Left forelimb (tissue), 1 donor: ENCODE results near the gene ZNF839.
A peak's percentile ranks its signal among the peaks of the same experiment; 100 is the strongest.
"Not testable (repeated sequence)": the region's sequence is repeated elsewhere in the genome, so short reads cannot be mapped to it uniquely, and the experiment has no call there.

Source experiments
- DNase-seq: peaks from one replicate; pipeline ENCODE4 v3.0.0-alpha.2; 2018; ENCODE audit warnings: low spot score

The ZNF839 gene

GRCh38 chr14:102314242-102315011 lies 5.1 kb upstream of the ZNF839 start:
- DNase-seq: peak; percentile 92

- no peak for DNase-seq
Measured at GRCh38 chr14:102315121-102315520, 4.4 kb upstream of the ZNF839 start.

- DNase-seq: peak; percentile 84
Measured at GRCh38 chr14:102316338-102316742, 3.2 kb upstream of the ZNF839 start.

GRCh38 chr14:102316743-102317563 lies 2.6 kb upstream of the ZNF839 start:
- DNase-seq: peak; percentile 100

- no peak for DNase-seq
Measured at GRCh38 chr14:102317564-102318248, 1.8 kb upstream of the ZNF839 start.

GRCh38 chr14:102318781-102319276 lies 717 bp upstream of the ZNF839 start:
- DNase-seq: no peak

- no peak for DNase-seq
Measured at GRCh38 chr14:102320033-102320660, 601 bp downstream of the ZNF839 start.

- no peak for DNase-seq
Measured at GRCh38 chr14:102320671-102321455, 1.3 kb downstream of the ZNF839 start.

GRCh38 chr14:102321456-102322422 lies 2.2 kb downstream of the ZNF839 start:
- DNase-seq: no peak

- DNase-seq: no peak
Measured at GRCh38 chr14:102323102-102323501, 3.6 kb downstream of the ZNF839 start.

GRCh38 chr14:102325791-102326345 lies 6.3 kb downstream of the ZNF839 start:
- no peak for DNase-seq

- DNase-seq: no peak
Measured at GRCh38 chr14:102326583-102326982, 7.0 kb downstream of the ZNF839 start.

- not testable (repeated sequence) for DNase-seq
Measured at GRCh38 chr14:102329381-102329780, 9.8 kb downstream of the ZNF839 start.

- no peak for DNase-seq
Measured at GRCh38 chr14:102330806-102331205, 11.3 kb downstream of the ZNF839 start.

- no peak for DNase-seq
Measured at GRCh38 chr14:102333390-102333789, 13.8 kb downstream of the ZNF839 start.

GRCh38 chr14:102333795-102334705 lies 14.5 kb downstream of the ZNF839 start:
- DNase-seq: no peak

- DNase-seq: no peak
Measured at GRCh38 chr14:102335163-102335562, 15.6 kb downstream of the ZNF839 start.

GRCh38 chr14:102338724-102339123 lies 19.2 kb downstream of the ZNF839 start:
- DNase-seq: no peak

GRCh38 chr14:102341566-102341965 lies 22.0 kb downstream of the ZNF839 start:
- no peak for DNase-seq
